Ramos (cell line): ENCODE results near the gene CASP1.
"Not testable (repeated sequence)": the region's sequence is repeated elsewhere in the genome, so short reads cannot be mapped to it uniquely, and the experiment has no call there.

Experiments used
- in situ Hi-C: fragments of 300-500 bp; cut with MboI; formaldehyde crosslinking; loops from one replicate; pipeline ENCODE4 v1.14.3; 2022; ENCODE audit warnings: low sequenced_read_pairs; ENCODE audit not compliant: unreplicated experiment

The CASP1 gene

DNA sequence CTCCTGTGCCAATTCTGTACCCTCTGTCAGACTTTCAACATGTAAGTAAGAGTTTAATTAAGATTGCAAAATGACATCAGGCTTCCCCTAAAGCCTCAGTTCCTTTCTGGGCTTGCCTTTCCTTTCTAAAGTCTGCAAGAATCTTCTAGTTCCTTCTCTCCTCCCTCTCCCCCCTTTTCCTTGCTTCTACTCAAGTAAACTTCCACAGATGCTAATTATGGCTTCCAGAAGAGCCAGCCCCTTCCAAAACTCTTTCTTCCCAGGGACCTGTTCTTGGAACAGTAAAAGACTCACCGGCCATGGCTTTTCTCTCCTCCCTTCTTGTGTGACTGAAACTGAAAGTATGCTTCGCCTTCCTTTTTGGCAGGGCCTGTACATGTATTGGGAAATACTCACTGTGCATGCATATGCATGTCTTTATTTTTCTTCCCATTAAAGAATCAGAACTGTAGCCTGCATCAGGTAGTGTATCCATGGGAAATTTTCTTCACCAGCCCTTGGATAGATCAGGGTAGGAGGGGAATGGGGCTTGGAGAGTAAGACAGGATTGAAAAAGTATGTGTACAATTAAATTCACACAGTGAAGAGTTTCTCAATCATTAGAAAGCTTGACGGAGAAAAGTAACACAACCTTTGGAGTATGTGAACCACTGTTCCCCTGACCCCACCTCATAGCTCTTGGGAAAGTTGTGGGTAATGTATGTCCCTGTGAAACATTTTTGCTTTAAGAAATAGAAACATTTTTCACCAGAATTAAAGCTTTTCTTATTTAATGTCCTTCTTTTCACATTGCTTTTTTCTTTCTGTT, at the start of gene CASP1:
Gene CASP1, minus strand, starts transcription at position 332 of the 808 bp plus-strand sequence. Its CDS starts 31 bp downstream, at position 301.
- in situ Hi-C loops, result no loop called here

DNA sequence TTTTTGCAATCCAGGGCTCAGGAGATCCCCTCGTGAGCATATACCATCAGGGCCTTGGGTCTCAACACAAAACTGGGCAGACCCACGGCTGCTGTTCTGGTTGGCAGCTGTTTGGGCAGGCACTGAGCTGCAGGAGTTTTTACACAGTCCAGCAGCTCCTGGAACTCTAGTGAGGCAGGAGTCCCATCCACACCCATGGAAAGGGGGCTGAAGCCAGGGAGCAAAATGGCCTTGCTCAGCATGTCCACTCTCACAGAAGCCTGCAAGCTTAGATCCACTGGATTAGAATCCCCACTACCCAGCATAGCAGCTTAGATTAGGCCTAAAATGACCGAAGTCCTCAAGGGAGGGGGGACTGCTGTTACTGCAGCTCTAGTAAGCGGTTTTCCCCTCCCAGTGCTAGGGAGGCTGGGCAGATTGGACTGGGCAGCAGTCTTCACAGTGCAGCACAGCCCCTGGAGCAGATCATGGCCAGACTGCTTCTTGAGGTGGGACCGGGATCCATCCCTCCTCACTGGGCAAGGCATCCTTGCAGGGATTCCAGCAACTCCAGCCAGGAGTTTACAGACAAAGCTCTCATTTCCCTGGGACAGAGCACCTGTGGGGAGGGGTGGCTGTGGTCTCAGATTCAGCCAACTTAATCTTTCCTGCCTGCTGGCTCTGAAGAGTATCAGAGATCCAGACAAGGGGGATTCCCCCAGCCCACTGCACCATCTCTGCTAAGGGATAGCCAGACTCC, 46.6 kb upstream of the CASP1 start:
- in situ Hi-C loops, result no loop called here

DNA sequence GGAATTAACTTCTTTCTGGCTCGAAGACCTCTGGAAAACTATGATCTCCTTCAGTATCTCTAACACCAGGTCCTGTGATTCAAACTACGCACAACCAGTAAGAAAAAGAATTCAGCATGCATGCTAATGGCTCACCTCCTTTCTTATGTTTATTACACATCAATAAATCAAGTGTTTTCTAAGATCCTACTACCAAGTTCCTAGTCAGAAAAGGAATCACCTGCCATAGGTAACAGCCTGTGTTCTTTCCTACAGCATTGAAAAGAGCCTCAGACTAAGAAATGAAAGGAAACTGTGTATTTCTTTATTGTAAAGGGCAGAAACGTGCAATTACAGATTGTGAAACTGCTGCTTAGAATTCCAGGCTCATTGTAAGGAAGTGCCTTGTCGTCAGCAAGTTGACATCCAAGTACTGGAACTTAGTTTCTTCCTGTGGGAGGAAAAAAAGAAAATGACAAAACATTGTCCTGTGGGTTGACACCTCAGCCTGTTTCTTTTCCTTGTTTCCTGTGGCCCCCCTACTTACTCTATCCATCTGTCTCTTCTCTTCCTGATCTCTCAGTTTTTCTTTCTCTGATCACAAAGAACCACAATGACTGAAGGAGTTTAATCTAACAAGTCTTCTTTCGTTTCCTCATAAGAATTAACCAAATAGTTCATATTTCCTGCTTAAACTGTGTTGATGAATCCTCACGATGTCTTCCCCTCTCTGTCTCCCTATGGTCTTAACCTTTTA, 45.4 kb upstream of the CASP1 start:
- in situ Hi-C loops, result not testable (repeated sequence)

DNA sequence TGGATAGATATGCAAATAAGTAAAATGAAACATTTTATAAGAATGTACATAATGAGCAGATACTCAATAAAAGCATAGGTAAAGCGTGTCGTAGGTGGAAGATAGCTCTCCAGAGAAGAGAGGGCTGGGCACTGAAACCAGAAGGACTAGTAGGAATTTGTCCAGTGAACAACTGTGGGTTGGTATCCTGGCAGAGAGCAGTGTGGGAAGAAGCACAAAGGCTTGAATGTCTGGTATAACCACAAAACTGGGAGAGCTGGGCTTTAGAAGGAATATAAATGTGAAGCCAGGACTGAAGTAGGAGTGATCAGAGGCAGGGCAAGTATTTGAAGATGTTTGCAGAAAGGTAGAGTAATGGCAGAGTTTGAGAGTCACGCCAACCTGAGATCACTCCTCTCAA, 43.3 kb upstream of the CASP1 start:
- in situ Hi-C loops, result no loop called here

DNA sequence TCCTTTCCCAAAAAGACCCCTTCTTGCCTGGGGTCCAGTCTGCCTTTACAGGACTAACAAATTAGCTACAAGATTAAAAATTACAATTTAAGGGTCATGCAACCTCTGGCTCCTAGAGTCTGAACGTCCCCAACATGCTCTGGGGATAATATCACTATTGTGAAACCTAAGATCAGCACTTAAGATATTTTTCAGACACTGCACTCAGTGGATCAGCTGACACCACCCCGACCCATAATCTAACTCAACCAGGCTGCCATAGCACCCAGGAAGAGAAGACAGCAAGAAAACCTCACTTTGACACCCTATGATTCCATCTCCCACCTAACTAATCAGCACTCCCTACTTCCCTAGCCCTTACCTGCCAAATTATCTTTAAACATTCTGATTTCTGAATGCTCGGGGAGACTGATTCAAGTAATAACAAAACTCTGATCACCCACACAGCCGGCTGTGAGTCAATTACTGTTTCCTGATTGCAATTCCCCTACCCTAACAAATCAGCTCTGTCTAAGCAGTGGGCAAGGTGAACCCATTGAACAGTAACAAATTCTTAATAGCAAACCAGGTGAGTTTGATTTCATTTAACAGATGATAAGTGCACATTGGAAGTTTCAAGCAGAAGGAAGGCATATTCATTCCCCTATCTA, 42.3 kb upstream of the CASP1 start:
- in situ Hi-C loops, result not testable (repeated sequence)

DNA sequence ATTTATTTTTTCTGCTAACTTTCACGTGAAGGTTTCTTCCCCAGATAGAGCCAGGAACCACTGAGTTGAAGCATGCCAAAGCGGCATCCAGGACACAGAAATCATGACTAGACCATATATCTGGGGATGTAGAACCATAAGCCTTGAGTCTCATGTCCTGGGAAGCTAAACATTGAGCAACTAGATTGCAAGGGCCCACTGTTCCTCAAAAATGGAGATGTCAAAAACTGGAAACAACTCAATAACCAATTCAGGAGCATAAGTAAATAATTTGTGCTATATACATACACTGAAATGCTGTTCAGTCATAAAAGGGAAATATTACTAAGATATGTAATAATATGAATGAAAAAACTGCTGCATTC, 39.2 kb upstream of the CASP1 start:
- in situ Hi-C loops, result no loop called here

DNA sequence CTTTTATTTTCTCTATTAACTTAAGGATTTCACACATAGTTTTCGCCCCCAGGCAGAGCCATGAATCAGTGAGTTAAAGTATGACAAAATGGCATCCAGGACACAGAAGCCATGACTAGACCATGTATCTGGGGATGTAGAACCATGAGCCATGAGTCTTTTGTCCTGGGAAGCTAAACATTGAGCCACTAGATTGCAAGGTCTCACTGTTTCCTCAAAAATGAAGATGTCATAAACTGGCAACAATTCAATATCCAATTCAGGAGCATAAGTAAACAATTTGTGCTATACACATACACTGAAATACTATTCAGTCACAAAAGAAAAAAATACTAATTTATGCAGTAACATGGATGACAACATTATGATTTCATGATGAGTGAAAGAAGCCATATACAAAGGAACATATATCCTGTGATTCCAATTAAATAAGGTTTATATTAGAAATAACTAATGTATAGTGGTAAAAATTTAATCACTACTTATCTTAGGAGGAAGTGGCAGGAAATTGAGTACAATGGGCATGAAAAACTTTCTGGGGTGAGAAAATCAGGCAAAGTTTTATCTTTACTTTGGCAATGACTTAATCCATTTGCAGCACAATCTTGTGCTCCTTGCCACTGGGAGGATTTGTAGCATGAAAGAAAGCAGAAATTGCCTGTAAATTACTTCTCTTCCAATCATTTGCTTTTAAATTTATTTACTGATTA, 38.7 kb upstream of the CASP1 start:
- in situ Hi-C loops, result no loop called here

DNA sequence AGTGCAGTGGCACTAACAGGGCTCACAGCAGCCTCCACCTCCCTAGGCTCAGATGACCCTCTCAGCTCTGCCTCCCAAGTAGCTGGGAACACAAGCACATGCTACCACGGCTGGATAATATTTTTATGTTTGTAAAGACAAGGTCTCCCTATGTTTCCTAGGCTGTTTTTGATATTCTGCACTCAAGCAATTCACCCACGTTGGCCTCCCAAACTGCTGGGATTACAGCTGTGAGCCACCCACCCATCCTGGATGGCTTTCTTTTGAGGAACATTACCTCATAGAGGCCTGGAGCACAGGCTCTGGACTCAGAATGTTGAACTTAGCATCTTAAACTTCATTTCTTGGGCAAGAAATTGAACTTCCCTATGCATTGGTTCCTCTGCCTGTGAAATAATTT, 37.1 kb upstream of the CASP1 start:
- in situ Hi-C loops, result not testable (repeated sequence)

GRCh38 chr11:105071089-105071732, 36.3 kb upstream of the CASP1 start:
- in situ Hi-C loops, result no loop called here

DNA sequence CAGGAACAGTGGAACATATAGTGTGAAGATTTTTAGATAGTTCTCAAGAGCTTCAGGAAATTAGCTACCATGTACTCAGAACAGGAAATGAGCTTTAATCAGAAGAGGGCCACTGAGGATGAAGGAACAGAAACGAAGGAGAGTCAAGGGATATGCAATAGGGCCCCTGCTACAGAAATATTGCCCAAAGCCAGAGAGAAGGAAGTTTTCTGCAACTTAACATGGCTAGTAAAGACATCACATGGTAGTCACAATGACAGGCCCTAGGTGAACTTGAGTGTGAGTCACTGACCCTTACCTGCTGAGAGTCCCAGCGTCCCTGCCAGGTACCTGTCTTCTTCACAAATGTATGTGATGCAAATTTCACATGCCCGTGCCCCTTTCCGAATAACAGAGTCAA, 35.4 kb upstream of the CASP1 start:
- in situ Hi-C loops, result no loop called here

DNA sequence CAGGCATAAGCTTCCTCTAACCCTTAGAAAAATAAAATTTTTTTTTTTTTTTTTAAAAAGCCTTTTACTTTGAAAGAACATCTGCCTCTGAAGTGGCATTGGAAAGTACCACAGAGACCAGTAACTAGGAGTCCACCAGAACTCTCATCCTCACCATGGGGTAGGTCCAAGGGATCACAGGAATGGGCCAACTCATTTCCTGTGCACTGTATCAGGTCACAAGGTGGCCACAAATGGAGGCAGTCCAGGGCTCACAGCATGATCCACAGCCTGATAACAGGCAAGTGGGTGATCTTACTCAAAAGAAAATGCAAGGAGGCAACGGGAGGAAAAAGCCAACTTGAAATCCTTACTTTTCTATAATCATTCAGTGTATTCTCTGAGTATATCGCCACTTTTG, 34.8 kb upstream of the CASP1 start:
- in situ Hi-C loops, result not testable (repeated sequence)

DNA sequence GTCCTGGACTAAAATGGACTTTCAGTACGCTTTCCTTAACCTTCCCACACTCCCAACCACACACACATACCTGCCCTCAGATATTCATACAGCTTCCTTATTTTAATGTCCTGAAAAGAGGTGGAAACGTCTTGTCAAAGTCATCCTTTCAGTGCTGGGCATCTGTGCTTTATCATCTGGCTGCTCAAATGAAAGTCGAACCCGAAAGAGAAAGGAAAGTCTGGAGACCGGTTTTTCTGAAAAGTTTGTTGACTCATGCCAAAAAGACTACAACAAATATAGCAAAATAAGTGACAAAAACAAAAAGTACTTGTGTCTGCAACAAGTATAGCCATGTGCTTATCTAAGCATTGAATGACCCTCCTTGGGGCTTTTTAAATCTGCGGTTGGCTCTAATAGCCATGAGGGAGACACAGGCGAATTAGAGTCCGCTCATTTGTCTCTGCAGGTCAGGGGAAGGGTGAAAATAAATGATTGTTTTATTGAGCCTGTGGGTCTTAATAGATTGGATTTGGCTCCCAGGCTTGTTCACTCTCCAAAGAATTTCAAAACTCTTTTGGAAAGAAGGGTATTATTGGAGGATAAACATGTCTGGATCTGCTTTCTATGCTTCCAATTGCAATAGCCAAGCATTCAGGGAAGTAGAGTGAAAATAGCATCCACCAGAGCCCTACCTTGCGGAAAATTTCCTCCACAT, 28.4 kb upstream of the CASP1 start:
- in situ Hi-C loops, result not testable (repeated sequence)

DNA sequence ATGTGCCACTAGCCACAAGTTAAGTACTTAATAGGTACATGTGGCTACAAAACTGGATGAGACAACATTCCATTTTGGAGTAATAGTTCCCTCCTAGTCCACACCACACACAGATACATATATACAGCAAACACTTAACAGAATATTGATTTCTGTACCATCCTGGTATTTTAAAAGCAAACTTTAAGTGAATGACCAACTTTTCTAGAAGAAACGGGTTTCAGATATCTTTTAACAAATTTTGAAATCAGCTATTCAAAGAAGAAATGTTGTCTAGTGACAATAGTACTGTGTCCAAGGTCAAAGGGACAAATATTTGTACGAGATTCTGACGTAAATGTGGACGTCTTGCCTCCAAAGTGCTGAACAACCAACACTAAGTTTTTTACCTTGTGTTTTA, 22.5 kb upstream of the CASP1 start:
- in situ Hi-C loops, result no loop called here

GRCh38 chr11:105056446-105056845, 21.5 kb upstream of the CASP1 start:
- in situ Hi-C loops, result no loop called here

DNA sequence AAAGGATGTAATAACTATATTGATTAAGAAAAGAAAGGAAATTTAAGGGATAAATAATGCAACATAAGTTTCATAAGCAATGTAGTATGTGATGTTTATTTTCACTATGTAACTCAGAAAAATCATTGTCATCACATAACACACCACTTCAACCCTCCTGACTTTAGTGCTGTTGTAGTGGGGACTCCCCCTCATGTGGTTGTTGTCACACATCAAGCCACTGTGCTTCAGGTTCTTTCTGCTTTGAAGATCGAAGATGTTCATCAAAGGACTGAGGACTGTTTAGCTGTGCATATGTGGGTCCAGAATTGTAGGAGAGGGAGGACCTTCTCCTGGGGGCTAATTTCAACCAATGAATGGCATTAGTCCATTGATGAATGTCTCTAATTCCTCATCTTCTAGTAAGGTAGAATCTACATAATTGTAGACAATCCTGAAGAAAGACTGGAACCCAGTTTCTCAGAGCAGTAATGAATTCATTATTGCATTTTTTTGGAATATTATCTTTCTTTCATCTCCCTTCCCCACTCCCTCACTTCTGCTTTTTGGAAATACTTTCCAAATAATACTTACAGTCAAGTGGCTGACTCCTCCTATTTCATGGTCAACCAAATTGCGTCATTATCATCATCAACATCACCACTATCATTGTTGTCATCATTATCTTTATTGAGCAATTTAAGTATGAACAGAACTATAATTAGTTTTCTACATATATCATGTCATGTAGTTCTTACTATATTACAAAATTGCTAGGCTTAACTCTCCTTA, 20.0 kb upstream of the CASP1 start:
- in situ Hi-C loops, result no loop called here

GRCh38 chr11:105052487-105052886, 17.5 kb upstream of the CASP1 start:
- in situ Hi-C loops, result no loop called here

DNA sequence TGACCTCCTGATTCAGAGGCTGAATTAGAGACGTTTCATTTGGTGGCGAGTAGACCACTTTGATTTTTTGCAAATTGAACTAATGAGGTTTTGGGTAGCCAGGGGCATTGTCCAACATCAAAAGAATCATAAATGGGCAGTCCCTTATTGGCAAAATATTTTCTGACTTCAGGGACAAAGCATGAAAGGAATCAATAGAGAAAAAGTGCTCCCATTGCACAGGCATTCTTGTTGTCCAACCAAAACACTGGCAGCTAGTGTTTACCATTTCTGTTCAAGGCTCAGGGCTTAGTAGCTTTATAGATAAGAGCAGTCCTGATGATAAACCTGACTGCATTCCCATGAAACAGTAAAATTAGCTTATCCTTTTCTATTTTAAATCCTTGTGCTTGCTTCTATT, 16.6 kb upstream of the CASP1 start:
- in situ Hi-C loops, result no loop called here

- in situ Hi-C loops, result no loop called here
Observed at GRCh38 chr11:105049481-105049880, 14.5 kb upstream of the CASP1 start.
